Lower lobe of right lung (tissue), 2 donors: Measurements from ENCODE around the gene DYNC1H1. TPM values are rescaled to one million over a fixed set of nuclear protein-coding genes. Genes with fewer than 3 reads are reported as not detected.
"Not testable (repeated sequence)": the region's sequence is repeated elsewhere in the genome, so short reads cannot be mapped to it uniquely, and the experiment has no call there.

Experiments used
- ATAC-seq, 2 donors: fragments of 200-7000 bp; cut with Tn5 transposase; one replicate each; pipeline ENCODE4 v1.9.1; 2020 to 2022; ENCODE audit warnings: mild to moderate bottlenecking in 2 of 2, moderate library complexity in 2 of 2
- DNase-seq: peaks from one replicate; pipeline ENCODE4 v3.0.0-alpha.2; 2020
- H3K27ac ChIP-seq: fragments of 200-600 bp; one replicate; pipeline ENCODE4 v1.8.0; 2022
- H3K27me3 ChIP-seq: fragments of 200-600 bp; one replicate; pipeline ENCODE4 v1.8.0; 2022; ENCODE audit warnings: low read depth
- H3K36me3 ChIP-seq: fragments of 200-600 bp; one replicate; pipeline ENCODE4 v1.8.0; 2022; ENCODE audit warnings: mild to moderate bottlenecking
- H3K4me1 ChIP-seq: fragments of 200-600 bp; one replicate; pipeline ENCODE4 v1.8.0; 2022
- H3K4me3 ChIP-seq: fragments of 200-600 bp; one replicate; pipeline ENCODE4 v1.8.0; 2022; ENCODE audit warnings: mild to moderate bottlenecking
- H3K9me3 ChIP-seq: fragments of 200-600 bp; one replicate; pipeline ENCODE4 v1.8.0; 2022
- CTCF ChIP-seq: fragments of 200-600 bp; IDR thresholded peaks from one replicate; pipeline ENCODE4 v1.8.0; 2022; ENCODE audit warnings: antibody characterized with exemption, mild to moderate bottlenecking
- intact Hi-C: fragments of 100-400 bp; cut with DNase I; formaldehyde crosslinking; loops from one replicate; pipeline ENCODE4 v1.11.0; 2022
- total RNA-seq: library from RNA; stranded (reverse); fragmentation: NEBNext Ultra II Directional; extraction: Animal tissue kit (Norgen Biotek cat#: 25700); gene quantifications from one replicate; pipeline ENCODE4 v1.2.1, GENCODE V29; 2021
- donor health status: DM: no; HTN: yes; CAD: no; lungs with severe emphysema.

DYNC1H1 gene
- total RNA-seq, 1 donor from 2014 or later = 437 TPM

DNA sequence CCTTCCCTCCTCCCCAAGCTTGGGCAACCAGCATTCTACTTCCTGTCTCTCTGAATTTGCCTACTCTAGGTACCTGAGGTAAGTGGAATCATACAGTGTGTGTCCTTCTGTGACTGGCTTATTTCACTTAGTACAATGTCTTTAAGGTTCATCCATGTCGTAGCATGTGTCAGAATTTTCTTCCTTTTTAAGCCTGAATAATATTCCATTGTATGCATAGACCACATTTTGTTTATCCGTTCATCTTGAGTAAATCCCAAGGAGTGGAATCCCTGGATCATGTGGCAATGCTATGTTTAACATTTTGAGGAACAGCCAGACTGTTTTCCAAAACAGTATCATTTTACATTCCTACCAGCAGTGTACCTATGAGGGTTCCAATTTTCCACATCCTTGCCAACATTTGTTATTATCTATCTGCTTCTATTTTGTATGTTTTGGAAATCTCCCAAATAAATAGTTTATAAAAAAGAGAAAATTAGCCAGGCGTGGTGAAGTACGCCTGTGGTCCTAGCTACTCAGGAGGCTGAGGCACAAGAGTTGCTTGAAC, 110.1 kb downstream of the DYNC1H1 start:
- ATAC-seq = no peak
- Histone ChIP-seq H3K27me3 (no peaks in the 10 kb centered on the region), H3K9me3 (no peaks in the 10 kb centered on the region), H3K4me1 (no peaks in the 10 kb centered on the region), H3K27ac (no peak overlapping the region), H3K4me3 (no peak overlapping the region), H3K36me3 (peaks cover 15% of the 10 kb centered on the region)
- TF ChIP-seq CTCF = no peak
- intact Hi-C loops = no loop called here
- DNase-seq = no peak

- no peak for ATAC-seq
- no peak for DNase-seq
- Histone ChIP-seq H3K9me3 (no peaks in the 10 kb centered on the region), H3K4me3 (no peak overlapping the region), H3K4me1 (no peaks in the 10 kb centered on the region), H3K27me3 (no peaks in the 10 kb centered on the region), H3K27ac (no peak overlapping the region), H3K36me3 (peaks cover 22% of the 10 kb centered on the region)
- no peak for TF ChIP-seq CTCF
- intact Hi-C loops = no loop called here
Observed at GRCh38 chr14:102075155-102075554, 110.8 kb downstream of the DYNC1H1 start.

DNA sequence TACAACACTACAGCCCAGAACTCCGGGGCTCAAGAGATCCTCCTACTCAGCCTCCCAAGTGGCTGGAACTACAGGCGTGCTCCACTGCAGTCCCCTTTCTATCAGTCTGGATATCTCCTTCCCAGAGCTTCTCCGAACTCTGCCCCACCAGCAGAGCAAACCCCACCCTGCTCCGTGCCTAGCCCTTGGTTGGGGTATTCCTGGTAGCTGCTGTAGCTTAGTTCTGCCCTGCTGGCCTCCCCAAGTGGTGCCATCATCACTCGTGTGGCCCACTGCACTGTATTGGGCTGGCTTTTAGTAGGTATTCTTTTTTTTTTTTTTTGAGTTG, 113.0 kb downstream of the DYNC1H1 start:
- H3K4me3 ChIP-seq = no peak overlapping the region
- no peak for DNase-seq
- no peak overlapping the region for H3K27ac ChIP-seq
- ATAC-seq = peak; percentile 11 to 18
- no peak for TF ChIP-seq CTCF
- H3K27me3 ChIP-seq = no peaks in the 10 kb centered on the region
- H3K36me3 ChIP-seq = peaks cover 44% of the 10 kb centered on the region
- intact Hi-C loops = no loop called here
- no peaks in the 10 kb centered on the region for H3K9me3 ChIP-seq
- H3K4me1 ChIP-seq = peaks cover 9% of the 10 kb centered on the region

- H3K27me3 ChIP-seq, DNase-seq, ATAC-seq, intact Hi-C loops, H3K4me3 ChIP-seq, H3K27ac ChIP-seq, H3K9me3 ChIP-seq: not testable (repeated sequence)
- Histone ChIP-seq H3K4me1 (peaks cover 19% of the 10 kb centered on the region), H3K36me3 (peaks cover 54% of the 10 kb centered on the region)
Observed at GRCh38 chr14:102078361-102078791, 114.0 kb downstream of the DYNC1H1 start.

- Histone ChIP-seq H3K27ac (no peak overlapping the region), H3K4me3 (no peak overlapping the region), H3K9me3 (no peaks in the 10 kb centered on the region), H3K27me3 (no peaks in the 10 kb centered on the region), H3K36me3 (peaks cover 61% of the 10 kb centered on the region), H3K4me1 (peaks cover 26% of the 10 kb centered on the region)
- no peak for TF ChIP-seq CTCF
- intact Hi-C loops = no loop called here
- no peak for DNase-seq
- no peak for ATAC-seq
Observed at GRCh38 chr14:102078831-102079699, 114.7 kb downstream of the DYNC1H1 start.

DNA sequence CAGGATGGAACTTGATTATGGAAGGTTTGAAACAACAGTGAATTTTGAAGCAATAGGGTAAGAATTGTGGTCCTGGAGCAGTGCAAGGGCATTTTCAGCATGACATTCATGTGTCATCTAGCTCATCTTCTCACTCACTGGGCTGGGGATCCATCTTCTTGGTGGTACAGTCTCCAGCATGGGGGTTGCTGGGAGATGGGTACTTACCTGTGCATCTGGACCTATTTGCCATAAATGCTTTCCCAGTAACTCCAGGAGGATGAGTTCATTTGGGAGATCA, 115.3 kb downstream of the DYNC1H1 start:
- intact Hi-C loops = no loop called here
- no peak for TF ChIP-seq CTCF
- Histone ChIP-seq H3K27me3 (no peaks in the 10 kb centered on the region), H3K4me3 (no peak overlapping the region), H3K9me3 (no peaks in the 10 kb centered on the region), H3K36me3 (peaks cover 67% of the 10 kb centered on the region), H3K4me1 (peaks cover 32% of the 10 kb centered on the region), H3K27ac (no peak overlapping the region)
- ATAC-seq (no peak), DNase-seq (no peak)
